HG03280 (cell line): ENCODE results near the gene C1QTNF1.

Experiments
- ATAC-seq: cut with Tn5 transposase; IDR thresholded peaks from one replicate; pipeline ENCODE4 v1.9.1; 2021; ENCODE audit warnings: mild to moderate bottlenecking, moderate library complexity; ENCODE audit not compliant: unreplicated experiment

The C1QTNF1 gene

GRCh38 chr17:78992542-78993212, 31.3 kb upstream of the C1QTNF1 start:
- no peak for ATAC-seq

- no peak for ATAC-seq
Observed at GRCh38 chr17:78993241-78993956, 30.6 kb upstream of the C1QTNF1 start.

- ATAC-seq = no peak
Observed at GRCh38 chr17:78993981-78994671, 29.8 kb upstream of the C1QTNF1 start.

DNA sequence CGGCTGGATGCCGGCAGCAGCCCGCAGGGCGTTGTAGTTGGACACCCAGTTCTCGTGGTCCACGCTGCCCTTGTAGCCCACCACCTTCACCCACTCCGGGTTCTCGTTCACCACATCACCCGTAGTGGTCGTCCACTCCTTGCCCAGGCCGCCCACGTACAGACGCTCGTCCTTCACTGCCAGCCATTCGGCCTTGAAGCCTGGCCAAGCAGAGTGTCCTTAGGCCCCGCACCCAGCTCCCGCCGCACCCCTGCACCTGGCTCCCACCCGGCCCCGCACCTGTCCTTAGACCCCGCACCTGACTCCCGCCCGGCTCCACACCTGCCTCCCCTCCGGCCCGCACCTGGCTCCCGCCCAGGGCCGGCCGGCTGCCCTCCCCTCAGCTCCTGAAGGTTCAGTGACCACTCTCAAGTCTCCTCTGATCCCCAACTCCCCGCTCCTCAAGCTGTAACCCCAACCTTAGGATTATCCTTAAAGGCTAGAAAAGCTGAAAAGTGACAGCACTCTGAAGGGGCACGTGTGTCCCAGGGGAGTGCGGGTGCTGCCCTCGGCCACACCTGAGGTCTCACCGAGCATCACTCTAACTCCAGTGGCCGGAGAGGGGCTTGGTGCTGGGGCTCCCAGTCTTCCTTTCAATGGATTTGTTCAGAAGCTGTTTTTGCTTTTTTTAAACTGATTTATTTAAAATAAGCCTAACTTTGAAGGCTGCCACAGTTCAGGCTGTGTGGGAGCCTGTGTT, 28.8 kb upstream of the C1QTNF1 start:
- no peak for ATAC-seq

GRCh38 chr17:78995761-78996451, 28.1 kb upstream of the C1QTNF1 start:
- no peak for ATAC-seq

DNA sequence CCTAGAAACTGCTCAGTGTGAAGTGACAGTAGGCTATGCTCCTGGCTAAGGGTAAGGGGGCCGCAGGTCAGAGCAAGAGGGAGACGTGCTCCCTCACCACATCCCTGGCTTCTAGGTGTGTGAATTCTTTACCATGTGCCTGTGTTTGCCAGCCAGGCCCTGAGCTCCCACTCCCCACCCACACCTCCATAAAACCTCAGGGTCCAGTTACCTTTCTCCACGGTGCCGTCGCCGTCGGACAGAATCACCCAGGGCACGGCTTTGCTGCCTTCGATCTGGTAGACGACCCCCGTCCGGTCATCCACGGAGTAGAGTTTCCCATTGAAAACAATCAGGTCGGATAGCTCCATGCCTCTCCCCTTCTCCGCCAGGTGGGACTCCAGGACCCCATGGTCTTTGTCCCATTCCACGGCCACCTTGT, 27.2 kb upstream of the C1QTNF1 start:
- ATAC-seq = no peak

DNA sequence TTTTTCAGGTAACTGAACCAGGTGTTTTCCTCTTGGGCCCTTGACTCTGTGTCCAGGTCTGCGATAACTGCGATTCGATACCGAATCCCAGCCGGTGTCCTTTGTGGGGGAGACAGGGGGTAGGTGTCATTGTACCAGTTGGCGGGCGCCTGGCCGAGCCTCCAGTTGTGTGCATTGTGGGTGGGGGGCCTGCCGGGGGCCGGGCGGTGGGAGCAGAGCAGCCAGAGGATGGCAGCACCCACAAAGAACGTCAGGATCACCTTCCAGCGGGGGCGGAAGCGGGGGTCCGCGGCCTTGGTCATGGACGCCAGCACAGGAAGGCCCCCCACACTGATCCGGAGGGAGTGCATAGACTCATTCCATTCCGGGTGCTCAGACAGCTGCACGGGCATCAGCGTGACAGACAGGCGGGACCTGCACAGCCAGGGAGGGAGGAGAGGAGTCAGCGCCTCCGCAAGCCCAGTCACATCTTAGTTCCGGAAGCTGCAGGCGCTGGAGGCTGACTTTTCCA, 26.7 kb upstream of the C1QTNF1 start:
- no peak for ATAC-seq

- ATAC-seq = no peak
Observed at GRCh38 chr17:78997881-78998280, 26.1 kb upstream of the C1QTNF1 start.

GRCh38 chr17:78998311-78999055, 25.5 kb upstream of the C1QTNF1 start:
- ATAC-seq = no peak

- ATAC-seq = no peak
Observed at GRCh38 chr17:78999056-78999768, 24.8 kb upstream of the C1QTNF1 start.

GRCh38 chr17:78999947-79000395, 24.0 kb upstream of the C1QTNF1 start:
- ATAC-seq = no peak

DNA sequence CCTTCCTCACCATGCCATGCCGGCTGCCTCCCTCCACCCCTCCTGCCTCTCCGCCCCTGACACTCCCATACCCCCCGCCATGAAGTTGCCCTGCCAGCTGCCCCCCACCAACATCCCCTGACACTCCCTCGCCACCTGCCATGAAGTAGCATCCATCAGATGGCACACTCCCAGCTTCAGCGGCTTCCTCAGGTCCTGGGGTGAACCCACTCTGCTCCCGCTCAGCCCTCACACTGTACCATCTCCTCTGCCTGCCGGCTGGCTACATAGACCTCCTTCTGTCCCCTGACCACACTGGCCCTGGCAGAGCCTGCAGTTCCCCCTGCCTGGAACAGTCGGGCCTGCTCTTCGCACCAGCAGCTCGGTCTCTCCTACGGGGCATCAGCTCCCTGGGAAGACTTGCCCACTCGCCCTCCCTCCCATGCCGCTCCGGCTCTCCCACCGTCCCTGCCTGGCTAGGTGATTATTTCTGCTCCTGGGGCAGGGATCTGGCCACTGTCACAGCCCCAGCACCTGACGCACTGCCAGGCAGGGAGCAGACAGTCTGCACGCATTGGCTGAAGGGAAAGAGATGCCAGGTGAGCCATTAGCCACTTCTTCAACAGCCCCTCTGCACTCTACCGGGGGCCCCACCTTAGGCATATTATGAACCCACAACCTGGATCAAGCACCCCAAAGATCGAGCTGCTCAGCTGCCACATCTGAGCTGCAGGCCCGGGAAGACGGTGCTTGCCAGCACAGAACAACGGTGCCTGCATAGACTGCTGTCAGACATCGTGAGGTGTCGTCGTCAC, 23.4 kb upstream of the C1QTNF1 start:
- ATAC-seq = no peak

GRCh38 chr17:79001190-79002020, 22.6 kb upstream of the C1QTNF1 start:
- ATAC-seq = no peak

GRCh38 chr17:79002291-79002690, 21.7 kb upstream of the C1QTNF1 start:
- no peak for ATAC-seq

GRCh38 chr17:79002796-79003593, 21.0 kb upstream of the C1QTNF1 start:
- no peak for ATAC-seq

DNA sequence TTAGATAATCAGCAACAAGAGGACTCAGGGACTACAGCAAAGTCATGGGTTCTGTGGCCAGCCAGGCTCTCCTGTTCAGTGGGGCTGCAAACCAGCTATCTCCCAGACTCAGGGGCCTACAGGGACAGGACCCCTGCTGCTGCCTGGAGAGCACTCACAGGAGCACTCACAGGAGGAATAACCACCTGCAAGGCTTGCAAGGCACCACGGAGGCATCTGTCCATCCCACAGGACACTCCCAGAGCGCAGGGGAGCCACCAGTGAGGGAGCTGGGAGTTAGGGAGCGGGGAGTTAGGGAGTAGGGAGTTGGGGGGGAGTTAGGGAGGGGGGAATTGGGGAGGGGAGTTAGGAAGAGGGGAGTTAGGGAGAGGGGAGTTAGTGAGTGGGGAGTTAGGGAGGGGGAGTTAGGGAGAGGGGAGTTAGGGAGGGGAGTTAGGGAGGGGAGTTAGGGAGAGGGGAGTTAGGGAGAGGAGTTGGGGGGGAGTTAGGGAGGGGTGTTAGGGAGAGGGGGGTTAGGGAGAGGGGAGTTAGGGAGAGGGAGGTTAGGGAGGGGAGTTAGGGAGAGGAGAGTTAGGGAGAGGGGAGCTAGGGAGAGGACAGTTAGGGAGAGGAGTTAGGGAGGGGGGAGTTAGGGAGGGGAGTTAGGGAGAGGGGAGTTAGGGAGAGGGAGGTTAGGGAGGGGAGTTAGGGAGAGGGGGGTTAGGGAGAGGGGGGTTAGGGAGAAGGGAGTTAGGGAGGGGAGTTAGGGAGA, 20.1 kb upstream of the C1QTNF1 start:
- no peak for ATAC-seq
